IPS DF 4.7 (cell line): Measurements from ENCODE around the gene SPOCK2.
"Not testable (repeated sequence)": the region's sequence is repeated elsewhere in the genome, so short reads cannot be mapped to it uniquely, and the experiment has no call there.

Experiments used
- DNase-seq: peaks from one replicate; pipeline ENCODE4 v3.0.0-alpha.2; 2013; ENCODE audit warnings: low spot score; ENCODE audit errors: extremely low read depth

SPOCK2 gene

GRCh38 chr10:72108830-72109635 is 20.7 kb upstream of the SPOCK2 start:
- no peak for DNase-seq

GRCh38 chr10:72108004-72108370 is 19.6 kb upstream of the SPOCK2 start:
- DNase-seq: not testable (repeated sequence)

- DNase-seq: no peak
Observed at GRCh38 chr10:72107325-72108003, 19.1 kb upstream of the SPOCK2 start.

- DNase-seq: no peak
Observed at GRCh38 chr10:72106896-72107295, 18.5 kb upstream of the SPOCK2 start.

- DNase-seq: no peak
Observed at GRCh38 chr10:72106154-72106849, 18.0 kb upstream of the SPOCK2 start.

- DNase-seq: no peak
Observed at GRCh38 chr10:72105710-72106109, 17.4 kb upstream of the SPOCK2 start.

GRCh38 chr10:72105098-72105475 is 16.7 kb upstream of the SPOCK2 start:
- DNase-seq: no peak

GRCh38 chr10:72104472-72105097 is 16.2 kb upstream of the SPOCK2 start:
- no peak for DNase-seq

- DNase-seq: no peak
Observed at GRCh38 chr10:72099600-72099921, 11.2 kb upstream of the SPOCK2 start.

- DNase-seq: no peak
Observed at GRCh38 chr10:72098836-72099599, 10.7 kb upstream of the SPOCK2 start.

- no peak for DNase-seq
Observed at GRCh38 chr10:72098301-72098835, 10.0 kb upstream of the SPOCK2 start.

- DNase-seq: no peak
Observed at GRCh38 chr10:72097448-72098300, 9.3 kb upstream of the SPOCK2 start.

- DNase-seq: no peak
Observed at GRCh38 chr10:72096115-72097000, 8.0 kb upstream of the SPOCK2 start.

GRCh38 chr10:72095195-72095594 is 6.8 kb upstream of the SPOCK2 start:
- no peak for DNase-seq

GRCh38 chr10:72094574-72094973 is 6.2 kb upstream of the SPOCK2 start:
- no peak for DNase-seq

GRCh38 chr10:72093450-72093849 is 5.1 kb upstream of the SPOCK2 start:
- DNase-seq: no peak

- DNase-seq: no peak
Observed at GRCh38 chr10:72092987-72093386, 4.6 kb upstream of the SPOCK2 start.

- DNase-seq: no peak
Observed at GRCh38 chr10:72092171-72092924, 4.0 kb upstream of the SPOCK2 start.
